Keratinocyte (primary cell): Measurements from ENCODE around the gene SEC61A1. TPM values are rescaled to one million over a fixed set of nuclear protein-coding genes. Genes with fewer than 3 reads are reported as not detected.

Source experiments
- DNase-seq: peaks from one replicate; pipeline ENCODE4 v3.0.0-alpha.2; 2011; ENCODE audit warnings: low read depth, missing footprints, low spot score
- FAIRE-seq: peaks from 2 replicates; lab custom pipeline; 2011; peaks lifted over from hg19 to GRCh38; lab: Jason Lieb, UNC
- H2AFZ ChIP-seq: 2 replicates; pipeline ENCODE4 v1.6.0; 2012; ENCODE audit warnings: low read length, control low read depth, inconsistent platforms; ENCODE audit not compliant: control insufficient read depth
- H3K27ac ChIP-seq: 2 replicates; pipeline ENCODE4 v1.5.1; 2011; ENCODE audit warnings: low read length; ENCODE audit not compliant: control insufficient read depth, insufficient read depth
- H3K27me3 ChIP-seq: 3 replicates; pipeline ENCODE4 v1.6.0; 2011; ENCODE audit warnings: low read length; ENCODE audit not compliant: control insufficient read depth, insufficient read depth; ENCODE audit errors: extremely low read depth
- H3K36me3 ChIP-seq, 2 experiments: 2 replicates in 1 of 2; 3 replicates in 1 of 2; pipeline ENCODE4 v1.5.1; 2011; ENCODE audit warnings: low read length in 2 of 2, mild to moderate bottlenecking in 1 of 2; ENCODE audit not compliant: control insufficient read depth in 2 of 2, insufficient read depth in 2 of 2; ENCODE audit errors: extremely low read depth in 1 of 2
- H3K4me1 ChIP-seq: 3 replicates; pipeline ENCODE4 v1.5.1; 2011; ENCODE audit warnings: low read length; ENCODE audit not compliant: control insufficient read depth, insufficient read depth; ENCODE audit errors: extremely low read depth
- H3K4me2 ChIP-seq: 3 replicates; pipeline ENCODE4 v1.6.0; 2011; ENCODE audit warnings: low read depth, low read length; ENCODE audit not compliant: control insufficient read depth, insufficient read depth; ENCODE audit errors: extremely low read depth
- H3K4me3 ChIP-seq, 3 experiments: fragments of 200-600 bp in 1 of 3; sonication (generic) in 1 of 3; 2 replicates in 2 of 3; 3 replicates in 1 of 3; pipeline ENCODE4 v1.5.1; 2011 to 2016; ENCODE audit warnings: low read length in 3 of 3, mild to moderate bottlenecking in 3 of 3, control low read depth in 2 of 3, inconsistent platforms in 1 of 3, low read depth in 1 of 3, mixed read lengths in 1 of 3, mixed run types in 1 of 3, moderate library complexity in 1 of 3; ENCODE audit not compliant: control insufficient read depth in 2 of 3, insufficient read depth in 2 of 3; ENCODE audit errors: extremely low read depth in 1 of 3
- H3K79me2 ChIP-seq: 2 replicates; pipeline ENCODE4 v1.6.0; 2012; ENCODE audit warnings: low read length; ENCODE audit not compliant: control insufficient read depth, insufficient read depth
- H3K9ac ChIP-seq: 3 replicates; pipeline ENCODE4 v1.6.0; 2011; ENCODE audit warnings: low read length; ENCODE audit not compliant: control insufficient read depth, insufficient read depth; ENCODE audit errors: extremely low read depth
- H3K9me1 ChIP-seq: 3 replicates; pipeline ENCODE4 v1.6.0; 2011; ENCODE audit warnings: low read length; ENCODE audit not compliant: control insufficient read depth, insufficient read depth; ENCODE audit errors: extremely low read depth
- H3K9me3 ChIP-seq: 2 replicates; pipeline ENCODE4 v1.5.1; 2012; ENCODE audit warnings: low read depth, low read length; ENCODE audit not compliant: control insufficient read depth
- H4K20me1 ChIP-seq: 3 replicates; pipeline ENCODE4 v1.6.0; 2011; ENCODE audit warnings: low read length; ENCODE audit not compliant: control insufficient read depth, insufficient read depth; ENCODE audit errors: extremely low read depth
- CTCF ChIP-seq, 3 experiments: IDR thresholded peaks in 1 of 3; conservative IDR thresholded peaks in 1 of 3; optimal IDR thresholded peaks in 1 of 3; 2 replicates in 2 of 3; 3 replicates in 1 of 3; pipeline versions ENCODE3 to v1.5.1; 2011; ENCODE audit warnings: low read length in 3 of 3, mild to moderate bottlenecking in 3 of 3, moderate library complexity in 2 of 3, control low read depth in 1 of 3, inconsistent platforms in 1 of 3; ENCODE audit not compliant: insufficient read depth in 2 of 3; ENCODE audit errors: extremely low read depth in 1 of 3
- EZH2 ChIP-seq: IDR thresholded peaks from one replicate; pipeline ENCODE4 v1.6.1; 2012; ENCODE audit warnings: inconsistent platforms, mild to moderate bottlenecking, low read length, moderate library complexity
- dilution Hi-C: fragments of 300-500 bp; cut with MboI; formaldehyde crosslinking; loops from one replicate; pipeline ENCODE4 v1.7.0; 2020; ENCODE audit warnings: low sequenced_read_pairs; ENCODE audit not compliant: extremely low pct_ligation_motif_present
- polyA plus RNA-seq, 5 experiments: library from polyadenylated mRNA; depleted of rRNA in 3 of 5; stranded (reverse) in 3 of 5; stranded (forward) in 1 of 5; unstranded in 1 of 5; fragments of >200 nt; gene quantifications; 1 replicate in 1 of 5; 2 replicates in 3 of 5; 3 replicates in 1 of 5; pipeline versions ENCODE4 v1.2.1 to v1.2.3, GENCODE V29; 2011 to 2012; ENCODE audit warnings: missing spikeins in 2 of 5, low read depth in 1 of 5, low replicate concordance in 1 of 5

SEC61A1 gene
- polyA plus RNA-seq, 1 donor (not counting 4 experiments of a cell fraction or from before 2014, with no cell fraction given) = 306 TPM

- DNase-seq (no peak), FAIRE-seq (no peak)
- Histone ChIP-seq H3K4me1 (peaks cover 25% of the 10 kb centered on the region), H3K4me3 (no peak overlapping the region), H3K79me2 (no peaks in the 10 kb centered on the region), H2AFZ (no peak overlapping the region), H3K4me2 (no peak overlapping the region), H3K27me3 (no peaks in the 10 kb centered on the region), H3K9me1 (no peaks in the 10 kb centered on the region), H3K36me3 (peaks cover 29 to 42% of the 10 kb centered on the region in 2 experiments), H3K9ac (no peak overlapping the region), H3K27ac (no peak overlapping the region), H3K9me3 (no peaks in the 10 kb centered on the region), H4K20me1 (no peaks in the 10 kb centered on the region)
- dilution Hi-C loops = no loop called here
- TF ChIP-seq CTCF (optimal IDR thresholded peaks at IDR 0.05 in 1 of 3, IDR thresholded peaks at IDR 0.05 in 1 of 3, conservative IDR thresholded peaks at IDR 0.05 in 1 of 3; ENCODE audit: extremely low read depth in 1 of 3, insufficient read depth in 2 of 3, low read length in 3 of 3) (no peak), EZH2 (no peak)
These were observed 26.6 kb downstream of the SEC61A1 start for GRCh38 chr3:128078875-128079274.

- H3K27ac ChIP-seq = no peak overlapping the region
- dilution Hi-C loops = no loop called here
- no peak overlapping the region for H3K9ac ChIP-seq
- H3K4me3 ChIP-seq = no peak overlapping the region
- H3K36me3 ChIP-seq = peaks cover 31 to 50% of the 10 kb centered on the region in 2 experiments
- DNase-seq (no peak), FAIRE-seq (no peak)
- H3K4me1 ChIP-seq = peaks cover 20% of the 10 kb centered on the region
- no peaks in the 10 kb centered on the region for H4K20me1 ChIP-seq
- no peaks in the 10 kb centered on the region for H3K9me1 ChIP-seq
- no peaks in the 10 kb centered on the region for H3K79me2 ChIP-seq
- H3K9me3 ChIP-seq = no peaks in the 10 kb centered on the region
- H3K27me3 ChIP-seq = no peaks in the 10 kb centered on the region
- TF ChIP-seq CTCF (optimal IDR thresholded peaks at IDR 0.05 in 1 of 3, IDR thresholded peaks at IDR 0.05 in 1 of 3, conservative IDR thresholded peaks at IDR 0.05 in 1 of 3; ENCODE audit: extremely low read depth in 1 of 3, insufficient read depth in 2 of 3, low read length in 3 of 3) (no peak), EZH2 (no peak)
- no peak overlapping the region for H3K4me2 ChIP-seq
- H2AFZ ChIP-seq = no peak overlapping the region
These were observed 27.6 kb downstream of the SEC61A1 start for GRCh38 chr3:128079823-128080222.
